ENCODE data around the gene FBLN1.

The FBLN1 gene

GRCh38 chr22:45504373-45505341 lies 2.0 kb downstream of the FBLN1 start:
- DNase-seq, result peak; percentile 85

DNA sequence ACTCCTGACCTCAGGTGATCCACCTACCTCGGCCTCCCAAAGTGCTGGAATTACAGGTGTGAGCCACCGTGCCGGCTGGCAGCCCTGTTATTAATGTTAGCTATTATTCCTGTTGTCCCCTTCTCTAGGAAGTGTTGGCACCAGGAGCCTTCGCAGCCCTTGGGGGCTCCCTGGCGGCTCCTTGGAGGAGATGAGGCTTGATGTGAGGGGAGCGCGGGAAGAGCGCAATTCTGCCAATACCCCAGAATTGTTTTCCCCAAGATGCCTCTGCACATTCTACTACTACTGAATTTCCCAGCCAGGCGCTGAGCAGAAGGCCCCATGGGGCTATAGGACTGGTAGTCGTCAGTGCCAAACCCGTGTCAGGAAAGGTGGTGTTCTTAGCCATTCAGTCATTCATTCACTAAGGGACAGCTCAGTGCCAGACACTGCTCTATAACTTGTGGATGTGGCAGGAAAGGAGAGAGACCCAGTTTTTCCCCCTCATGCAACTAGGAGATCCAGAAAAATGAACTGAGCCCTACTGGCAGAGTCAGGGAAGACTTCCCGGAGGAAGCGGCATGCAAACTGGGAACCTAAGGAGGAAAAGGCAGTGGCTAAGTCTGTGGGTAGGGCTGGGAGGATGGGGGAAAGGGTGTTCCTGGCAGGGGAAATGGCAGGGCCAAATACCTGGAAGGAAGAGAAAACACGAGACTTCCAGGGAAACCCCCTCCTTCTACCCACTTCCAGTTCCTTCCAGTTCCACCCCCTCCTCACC lies 3.5 kb downstream of the FBLN1 start:
- DNase-seq, result no peak

GRCh38 chr22:45506816-45507360 lies 4.2 kb downstream of the FBLN1 start:
- peak; percentile 30 for DNase-seq

GRCh38 chr22:45507798-45508197 lies 5.1 kb downstream of the FBLN1 start:
- no peak for DNase-seq

DNA sequence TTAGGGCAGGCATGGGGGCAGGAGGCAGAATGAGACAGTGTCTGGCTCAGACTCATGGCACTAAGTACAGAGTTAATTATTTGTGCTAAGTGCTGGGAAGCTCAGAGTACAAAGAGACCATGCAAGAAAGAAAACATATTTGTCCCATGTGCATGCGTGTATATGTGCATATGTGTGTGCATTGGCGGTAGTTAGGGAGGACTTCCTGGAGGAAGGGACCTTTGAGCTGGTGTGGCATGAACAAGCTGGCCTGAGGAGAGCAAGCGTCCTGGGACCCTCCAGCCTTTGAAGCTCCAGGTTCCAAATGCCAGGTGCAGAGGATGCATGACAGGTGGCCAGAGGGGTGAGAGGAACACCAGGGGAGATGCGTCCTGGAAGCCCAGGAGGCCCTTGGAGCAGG lies 6.1 kb downstream of the FBLN1 start:
- no peak for DNase-seq

- DNase-seq, result peak; percentile 20
Observed at GRCh38 chr22:45510376-45511232, 7.9 kb downstream of the FBLN1 start.

- DNase-seq, result peak; percentile 85
Observed at GRCh38 chr22:45511847-45512261, 9.2 kb downstream of the FBLN1 start.

DNA sequence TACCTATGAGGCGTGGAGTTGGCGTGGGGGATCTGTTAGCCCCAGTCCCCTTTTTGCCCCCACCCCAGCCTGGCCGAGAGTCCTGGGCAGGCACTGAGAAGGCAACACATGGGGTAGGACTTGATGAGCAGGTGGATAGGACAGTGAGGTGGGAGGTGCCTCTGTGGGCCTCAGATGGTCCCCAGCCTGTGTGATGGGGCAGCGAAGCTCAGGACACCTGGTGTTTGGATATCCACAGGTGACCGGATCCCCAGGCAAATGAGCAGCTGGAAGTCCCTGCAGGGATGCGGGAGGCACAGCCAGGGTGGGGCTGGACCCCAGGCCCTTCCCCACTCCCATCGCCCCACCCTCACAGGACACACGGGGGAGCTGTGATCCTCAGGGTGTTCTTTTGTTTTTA lies 9.7 kb downstream of the FBLN1 start:
- DNase-seq, result no peak

DNA sequence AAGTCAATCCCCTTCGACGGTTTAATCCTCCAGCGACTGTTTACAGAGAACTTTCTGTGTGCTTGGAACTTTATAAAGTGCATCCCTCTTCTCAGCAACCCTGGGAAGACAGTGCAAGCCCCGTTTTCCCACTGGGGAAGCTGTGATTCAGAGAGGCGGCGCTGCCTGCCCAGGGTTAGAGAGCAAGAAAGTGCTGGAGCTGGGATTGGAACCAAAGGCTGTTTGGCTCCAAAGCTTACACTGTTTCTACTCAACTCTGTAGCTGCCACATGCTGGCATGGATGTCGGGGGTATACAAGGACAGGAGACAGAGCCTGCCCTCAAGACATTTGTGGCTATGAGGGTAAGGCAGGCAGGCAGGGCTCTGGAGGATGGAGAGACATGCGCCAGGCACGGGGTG lies 13.0 kb downstream of the FBLN1 start:
- DNase-seq, result no peak

GRCh38 chr22:45516163-45516562 lies 13.5 kb downstream of the FBLN1 start:
- peak; percentile 42 for DNase-seq

- DNase-seq, result peak; percentile 76
Observed at GRCh38 chr22:45516923-45517675, 14.4 kb downstream of the FBLN1 start.

GRCh38 chr22:45518136-45518535 lies 15.5 kb downstream of the FBLN1 start:
- no peak for DNase-seq

- peak; percentile 22 for DNase-seq
Observed at GRCh38 chr22:45518580-45518991, 15.9 kb downstream of the FBLN1 start.

DNA sequence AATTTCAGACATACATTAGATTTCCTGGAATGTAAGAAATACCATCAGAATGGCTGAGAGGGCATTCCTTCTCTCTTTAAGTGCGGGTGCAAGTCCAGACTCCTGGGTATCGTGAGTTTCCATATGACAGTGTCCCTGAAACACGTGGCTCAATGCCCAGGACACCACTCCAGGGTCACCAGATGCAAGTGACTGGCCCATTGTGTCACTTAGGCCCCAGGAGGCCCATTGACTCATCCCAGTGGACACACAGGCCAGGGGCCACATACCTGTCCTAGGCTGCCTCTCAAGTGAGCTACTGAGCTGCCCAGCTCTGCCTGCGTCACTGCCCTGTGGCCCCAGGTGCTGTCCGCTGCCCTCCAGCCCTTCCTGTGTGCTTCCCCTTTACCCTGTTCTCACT lies 18.5 kb downstream of the FBLN1 start:
- DNase-seq, result peak; percentile 49

- peak; percentile 19 for DNase-seq
Observed at GRCh38 chr22:45522462-45522861, 19.8 kb downstream of the FBLN1 start.

DNA sequence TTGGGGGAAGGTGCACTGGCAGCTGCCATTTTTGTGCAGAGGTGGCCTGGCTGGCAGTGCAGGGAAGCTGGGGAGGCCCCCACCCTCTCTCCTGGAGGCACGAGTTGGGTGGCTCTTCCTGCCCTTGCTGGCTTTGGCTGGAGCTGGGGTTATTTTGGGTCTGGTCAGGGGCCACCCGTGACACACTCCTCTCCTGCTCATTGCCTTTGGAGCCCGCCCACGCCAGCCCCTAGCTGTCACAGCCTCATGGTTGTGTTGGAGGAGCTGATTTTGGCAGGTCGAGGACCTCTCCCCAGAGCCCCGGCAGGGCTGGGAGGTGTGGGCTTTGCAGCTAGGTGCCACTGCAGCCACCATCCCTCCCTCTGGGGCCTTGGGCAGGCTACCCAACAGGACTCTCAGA lies 21.5 kb downstream of the FBLN1 start:
- DNase-seq, result no peak

DNA sequence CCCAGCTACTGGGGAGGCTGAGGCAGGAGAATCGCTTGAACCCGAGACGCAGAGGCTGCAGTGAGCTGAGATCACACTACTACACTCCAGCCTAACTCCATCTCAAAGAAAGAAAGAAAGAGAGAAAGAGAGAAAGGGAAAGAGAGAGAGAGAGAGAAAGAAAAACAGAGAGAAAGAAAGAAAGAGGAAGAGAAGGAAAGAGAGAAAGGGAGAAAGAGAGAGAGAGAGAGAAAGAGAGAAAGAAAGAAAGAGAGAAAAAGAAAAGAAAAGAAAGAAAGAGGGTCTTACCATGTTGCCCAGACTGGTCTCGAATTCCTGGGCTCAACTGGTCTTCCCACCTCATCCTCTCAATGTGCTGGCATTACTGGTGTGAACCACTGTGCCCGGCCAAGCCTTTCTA lies 22.3 kb downstream of the FBLN1 start:
- DNase-seq, result no peak

GRCh38 chr22:45525480-45525879 lies 22.8 kb downstream of the FBLN1 start:
- no peak for DNase-seq

- DNase-seq, result no peak
Observed at GRCh38 chr22:45526281-45526680, 23.6 kb downstream of the FBLN1 start.

GRCh38 chr22:45526768-45527360 lies 24.2 kb downstream of the FBLN1 start:
- DNase-seq, result no peak

DNA sequence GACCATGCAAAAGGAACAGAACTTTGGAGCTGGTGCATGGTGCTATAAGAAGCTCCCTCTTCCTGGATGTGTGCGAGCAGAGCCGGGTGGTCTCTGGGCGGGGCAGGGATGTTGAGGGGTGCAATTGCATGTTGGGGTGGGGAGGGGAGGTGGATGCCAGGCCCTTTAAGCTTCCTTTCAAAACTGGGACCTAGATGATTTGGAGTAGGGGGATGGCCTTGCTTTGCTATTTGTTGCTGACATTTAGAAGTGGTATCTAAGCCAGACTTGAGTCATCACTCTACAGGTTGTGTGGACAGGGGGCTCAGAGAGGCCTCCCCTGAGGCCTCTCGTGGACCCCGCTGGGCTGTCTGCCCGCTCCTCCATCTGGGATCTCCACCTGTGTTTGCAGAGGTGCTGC lies 24.8 kb downstream of the FBLN1 start:
- no peak for DNase-seq
